Neural progenitor cell (in vitro differentiated cells): Measurements from ENCODE around the gene CCNG2.

Experiments used
- EZH2 ChIP-seq: fragments of 200-600 bp; sonication (generic); IDR thresholded peaks from 2 replicates; pipeline ENCODE4 v1.6.1; 2017; ENCODE audit warnings: antibody characterized with exemption, mild to moderate bottlenecking, moderate library complexity
- TF ChIP-seq, protein P1 (sequence below): fragments of 200-600 bp; sonication (generic); IDR thresholded peaks from 2 replicates; pipeline ENCODE4 v1.5.1; 2017; ENCODE audit warnings: antibody characterized with exemption, mild to moderate bottlenecking

GRCh38 chr4:77117721-77118120, 39.3 kb upstream of the CCNG2 start:
- TF ChIP-seq EZH2 = no peak
- TF ChIP-seq, protein P1, sequence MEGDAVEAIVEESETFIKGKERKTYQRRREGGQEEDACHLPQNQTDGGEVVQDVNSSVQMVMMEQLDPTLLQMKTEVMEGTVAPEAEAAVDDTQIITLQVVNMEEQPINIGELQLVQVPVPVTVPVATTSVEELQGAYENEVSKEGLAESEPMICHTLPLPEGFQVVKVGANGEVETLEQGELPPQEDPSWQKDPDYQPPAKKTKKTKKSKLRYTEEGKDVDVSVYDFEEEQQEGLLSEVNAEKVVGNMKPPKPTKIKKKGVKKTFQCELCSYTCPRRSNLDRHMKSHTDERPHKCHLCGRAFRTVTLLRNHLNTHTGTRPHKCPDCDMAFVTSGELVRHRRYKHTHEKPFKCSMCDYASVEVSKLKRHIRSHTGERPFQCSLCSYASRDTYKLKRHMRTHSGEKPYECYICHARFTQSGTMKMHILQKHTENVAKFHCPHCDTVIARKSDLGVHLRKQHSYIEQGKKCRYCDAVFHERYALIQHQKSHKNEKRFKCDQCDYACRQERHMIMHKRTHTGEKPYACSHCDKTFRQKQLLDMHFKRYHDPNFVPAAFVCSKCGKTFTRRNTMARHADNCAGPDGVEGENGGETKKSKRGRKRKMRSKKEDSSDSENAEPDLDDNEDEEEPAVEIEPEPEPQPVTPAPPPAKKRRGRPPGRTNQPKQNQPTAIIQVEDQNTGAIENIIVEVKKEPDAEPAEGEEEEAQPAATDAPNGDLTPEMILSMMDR = no peak
